HEK293T (cell line): ENCODE results near the gene ZNF749.

Source experiments
- CTCF ChIA-PET: fragments of 350-600 bp; formaldehyde crosslinking; extraction: SDS; loops from one replicate; lab custom pipeline; 2021; ENCODE audit warnings: antibody characterized with exemption, inconsistent platforms; lab: Yijun Ruan, JAX
- POLR2A ChIA-PET: fragments of 350-600 bp; formaldehyde crosslinking; extraction: SDS; loops from one replicate; lab custom pipeline; 2020; ENCODE audit warnings: antibody characterized with exemption, inconsistent platforms; lab: Yijun Ruan, JAX
- DNase-seq: peaks from one replicate; pipeline ENCODE4 v3.0.0; 2012; ENCODE audit warnings: mixed read lengths; ENCODE audit errors: extremely low spot score
- ARNT ChIP-seq: fragments of 450-650 bp; IDR thresholded peaks from 2 replicates; pipeline ENCODE4 v1.6.1; 2017; ENCODE audit warnings: mild to moderate bottlenecking
- BHLHE40 ChIP-seq: fragments of 450-650 bp; IDR thresholded peaks from 2 replicates; pipeline ENCODE4 v1.6.1; 2016; ENCODE audit warnings: mild to moderate bottlenecking, moderate library complexity, borderline replicate concordance
- CTBP1 ChIP-seq: fragments of 450-650 bp; IDR thresholded peaks from 2 replicates; pipeline ENCODE4 v1.6.1; 2016; ENCODE audit warnings: borderline replicate concordance
- ELF4 ChIP-seq: fragments of 450-650 bp; IDR thresholded peaks from 2 replicates; pipeline ENCODE4 v1.6.1; 2017; ENCODE audit warnings: antibody characterized with exemption
- FOXA1 ChIP-seq: fragments of 450-650 bp; IDR thresholded peaks from 2 replicates; pipeline ENCODE4 v1.6.1; 2016; ENCODE audit warnings: mild to moderate bottlenecking
- FOXK2 ChIP-seq: fragments of 450-650 bp; IDR thresholded peaks from 2 replicates; pipeline ENCODE4 v1.6.1; 2016; ENCODE audit warnings: mild to moderate bottlenecking
- FOXM1 ChIP-seq: fragments of 450-650 bp; IDR thresholded peaks from 2 replicates; pipeline ENCODE4 v1.6.1; 2017; ENCODE audit warnings: mild to moderate bottlenecking, borderline replicate concordance
- HDGF ChIP-seq: fragments of 450-650 bp; IDR thresholded peaks from 2 replicates; pipeline ENCODE4 v1.6.1; 2017; ENCODE audit warnings: antibody characterized with exemption, borderline replicate concordance
- L3MBTL2 ChIP-seq: fragments of 450-650 bp; conservative IDR thresholded peaks from 2 replicates; pipeline ENCODE4 v1.6.1; 2016; ENCODE audit warnings: mild to moderate bottlenecking
- LEF1 ChIP-seq: fragments of 450-650 bp; IDR thresholded peaks from 2 replicates; pipeline ENCODE4 v1.6.1; 2017; ENCODE audit warnings: mild to moderate bottlenecking, borderline replicate concordance
- NFRKB ChIP-seq: fragments of 450-650 bp; IDR thresholded peaks from 2 replicates; pipeline ENCODE4 v1.6.1; 2016; ENCODE audit warnings: mild to moderate bottlenecking, moderate library complexity
- PKNOX1 ChIP-seq: fragments of 450-650 bp; IDR thresholded peaks from 2 replicates; pipeline ENCODE4 v1.6.1; 2016
- SP1 ChIP-seq: fragments of 450-650 bp; IDR thresholded peaks from 2 replicates; pipeline ENCODE4 v1.6.1; 2017
- SUZ12 ChIP-seq: fragments of 450-650 bp; IDR thresholded peaks from 2 replicates; pipeline ENCODE4 v1.6.1; 2016; ENCODE audit warnings: mild to moderate bottlenecking
- TARDBP ChIP-seq: fragments of 450-650 bp; IDR thresholded peaks from 2 replicates; pipeline ENCODE4 v1.6.1; 2016
- ZNF384 ChIP-seq: fragments of 450-650 bp; IDR thresholded peaks from 2 replicates; pipeline ENCODE4 v1.6.1; 2016

ZNF749 gene

GRCh38 chr19:57435062-57435978 is at the start of gene ZNF749:
Gene ZNF749, plus strand, starts transcription at chr19:57435325. Its CDS starts 254 bp downstream, at chr19:57435579.
- ChIA-PET CTCF (no interaction called here), POLR2A (interaction anchor here (0.8 to 1.2 kb wide), 5 partner anchors 24 to 247 kb away, joined by 3 to 4 read pairs (median 4); partner anchors contain the start of genes ZNF17, ZNF548 and ZNF551)
- TF ChIP-seq L3MBTL2 (peak; percentile 84), PKNOX1 (peak; percentile 88), ELF4 (peak; percentile 58), SUZ12 (peak; percentile 68), CTBP1 (no peak), BHLHE40 (no peak)
- peak; percentile 96 for DNase-seq

GRCh38 chr19:57389194-57389729 is 45.9 kb upstream of the ZNF749 start:
- ChIA-PET POLR2A (interaction anchor here (0.8 to 1.2 kb wide), 3 partner anchors 26 to 46 kb away, joined by 4 to 7 read pairs (median 5); partner anchors contain the start of genes TRAPPC2B, ZNF304, ZNF547 and ZNF749), CTCF (no interaction called here)
- TF ChIP-seq TARDBP (no peak), LEF1 (no peak), FOXA1 (no peak), PKNOX1 (no peak), CTBP1 (no peak), SP1 (no peak), NFRKB (no peak), ELF4 (no peak), HDGF (no peak), ARNT (no peak), FOXM1 (no peak), ZNF384 (no peak), BHLHE40 (no peak), FOXK2 (no peak), L3MBTL2 (no peak), SUZ12 (no peak)
- DNase-seq, result no peak

GRCh38 chr19:57389730-57390598 is 45.2 kb upstream of the ZNF749 start, which contains the start of gene ZNF548:
Gene ZNF548, plus strand, starts transcription at chr19:57389854. Its CDS starts 246 bp downstream, at chr19:57390100.
- TF ChIP-seq ARNT (no peak), L3MBTL2 (peak; percentile 37; the same call in 1 of the 2 replicates), PKNOX1 (peak; percentile 11; the same call in 1 of the 2 replicates), FOXM1 (no peak)
- CTCF ChIA-PET, result no interaction called here
- peak; percentile 93 for DNase-seq
- POLR2A ChIA-PET, result interaction anchor here (0.8 to 1.2 kb wide), 3 partner anchors 27 to 45 kb away, joined by 4 to 7 read pairs (median 5); partner anchors contain the start of genes TRAPPC2B, ZNF304, ZNF547 and ZNF749

- TF ChIP-seq SUZ12, result no peak
- TF ChIP-seq FOXK2, result no peak
- no peak for TF ChIP-seq FOXM1
- no peak for TF ChIP-seq HDGF
- TF ChIP-seq LEF1, result no peak
- TF ChIP-seq TARDBP, result no peak
- no peak for TF ChIP-seq NFRKB
- TF ChIP-seq PKNOX1, result no peak
- TF ChIP-seq L3MBTL2, result no peak
- ChIA-PET POLR2A (no interaction called here), CTCF (no interaction called here)
- DNase-seq, result no peak
Observed at GRCh38 chr19:57395710-57396109, 39.4 kb upstream of the ZNF749 start.

- POLR2A ChIA-PET, result no interaction called here
- TF ChIP-seq HDGF (no peak), CTBP1 (no peak), SUZ12 (no peak), NFRKB (no peak), LEF1 (no peak), TARDBP (no peak), ARNT (no peak), ELF4 (no peak), SP1 (no peak), FOXM1 (no peak), ZNF384 (no peak), L3MBTL2 (no peak), FOXA1 (no peak), BHLHE40 (no peak), FOXK2 (no peak), PKNOX1 (no peak)
- CTCF ChIA-PET, result no interaction called here
- DNase-seq, result no peak
Observed at GRCh38 chr19:57398868-57399267, 36.3 kb upstream of the ZNF749 start.
